ENCODE data around the gene WIZ.

Gene WIZ

DNA sequence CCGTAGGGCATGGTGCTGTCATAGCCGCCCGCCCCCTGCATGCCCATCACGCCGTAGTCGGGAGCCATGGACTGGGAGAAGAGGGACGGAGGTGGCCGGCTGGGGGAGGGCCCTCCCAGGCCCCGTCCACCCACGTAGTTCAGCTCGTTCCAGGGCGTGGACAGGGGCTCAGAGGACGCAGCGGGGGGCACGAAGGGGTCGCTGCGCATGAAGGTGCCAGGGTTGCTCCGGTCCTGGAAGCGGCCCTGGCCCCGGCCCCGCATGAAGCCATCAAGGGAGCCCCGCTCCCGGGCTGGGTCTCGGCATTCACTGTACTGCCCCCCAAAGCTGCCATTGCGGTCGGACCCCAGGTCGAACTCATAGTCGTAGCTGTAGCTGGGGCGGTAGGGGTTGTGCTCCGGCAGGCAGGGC, 76.9 kb downstream of the WIZ start:
- TF ChIP-seq EGR1 (IDR thresholded peaks at IDR 0.05) (no peak), ZBTB7A (IDR thresholded peaks at IDR 0.05; ENCODE audit: low read depth) (no peak), RAD21 (IDR thresholded peaks at IDR 0.05; ENCODE audit: low read depth) (no peak), EP300 (IDR thresholded peaks at IDR 0.05; ENCODE audit: borderline replicate concordance) (no peak), TEAD4 (IDR thresholded peaks at IDR 0.05) (no peak), TAF1 (IDR thresholded peaks at IDR 0.05; ENCODE audit: low read depth) (no peak), CEBPB (IDR thresholded peaks at IDR 0.05) (no peak), YY1 (IDR thresholded peaks at IDR 0.05; ENCODE audit: low read depth) (no peak), TCF12 (IDR thresholded peaks at IDR 0.05; ENCODE audit: low read depth) (no peak), NFIC (IDR thresholded peaks at IDR 0.05) (no peak), CREB1 (IDR thresholded peaks at IDR 0.05; ENCODE audit: low read depth) (no peak), FOXM1 (IDR thresholded peaks at IDR 0.05; ENCODE audit: borderline replicate concordance, low read depth) (no peak)
- TF ChIP-seq, protein P1, sequence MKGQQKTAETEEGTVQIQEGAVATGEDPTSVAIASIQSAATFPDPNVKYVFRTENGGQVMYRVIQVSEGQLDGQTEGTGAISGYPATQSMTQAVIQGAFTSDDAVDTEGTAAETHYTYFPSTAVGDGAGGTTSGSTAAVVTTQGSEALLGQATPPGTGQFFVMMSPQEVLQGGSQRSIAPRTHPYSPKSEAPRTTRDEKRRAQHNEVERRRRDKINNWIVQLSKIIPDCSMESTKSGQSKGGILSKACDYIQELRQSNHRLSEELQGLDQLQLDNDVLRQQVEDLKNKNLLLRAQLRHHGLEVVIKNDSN (IDR thresholded peaks at IDR 0.05): no peak
- TF ChIP-seq, protein P2, sequence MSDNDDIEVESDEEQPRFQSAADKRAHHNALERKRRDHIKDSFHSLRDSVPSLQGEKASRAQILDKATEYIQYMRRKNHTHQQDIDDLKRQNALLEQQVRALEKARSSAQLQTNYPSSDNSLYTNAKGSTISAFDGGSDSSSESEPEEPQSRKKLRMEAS (IDR thresholded peaks at IDR 0.05): no peak
- TF ChIP-seq, protein P3, sequence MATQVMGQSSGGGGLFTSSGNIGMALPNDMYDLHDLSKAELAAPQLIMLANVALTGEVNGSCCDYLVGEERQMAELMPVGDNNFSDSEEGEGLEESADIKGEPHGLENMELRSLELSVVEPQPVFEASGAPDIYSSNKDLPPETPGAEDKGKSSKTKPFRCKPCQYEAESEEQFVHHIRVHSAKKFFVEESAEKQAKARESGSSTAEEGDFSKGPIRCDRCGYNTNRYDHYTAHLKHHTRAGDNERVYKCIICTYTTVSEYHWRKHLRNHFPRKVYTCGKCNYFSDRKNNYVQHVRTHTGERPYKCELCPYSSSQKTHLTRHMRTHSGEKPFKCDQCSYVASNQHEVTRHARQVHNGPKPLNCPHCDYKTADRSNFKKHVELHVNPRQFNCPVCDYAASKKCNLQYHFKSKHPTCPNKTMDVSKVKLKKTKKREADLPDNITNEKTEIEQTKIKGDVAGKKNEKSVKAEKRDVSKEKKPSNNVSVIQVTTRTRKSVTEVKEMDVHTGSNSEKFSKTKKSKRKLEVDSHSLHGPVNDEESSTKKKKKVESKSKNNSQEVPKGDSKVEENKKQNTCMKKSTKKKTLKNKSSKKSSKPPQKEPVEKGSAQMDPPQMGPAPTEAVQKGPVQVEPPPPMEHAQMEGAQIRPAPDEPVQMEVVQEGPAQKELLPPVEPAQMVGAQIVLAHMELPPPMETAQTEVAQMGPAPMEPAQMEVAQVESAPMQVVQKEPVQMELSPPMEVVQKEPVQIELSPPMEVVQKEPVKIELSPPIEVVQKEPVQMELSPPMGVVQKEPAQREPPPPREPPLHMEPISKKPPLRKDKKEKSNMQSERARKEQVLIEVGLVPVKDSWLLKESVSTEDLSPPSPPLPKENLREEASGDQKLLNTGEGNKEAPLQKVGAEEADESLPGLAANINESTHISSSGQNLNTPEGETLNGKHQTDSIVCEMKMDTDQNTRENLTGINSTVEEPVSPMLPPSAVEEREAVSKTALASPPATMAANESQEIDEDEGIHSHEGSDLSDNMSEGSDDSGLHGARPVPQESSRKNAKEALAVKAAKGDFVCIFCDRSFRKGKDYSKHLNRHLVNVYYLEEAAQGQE (IDR thresholded peaks at IDR 0.05; ENCODE audit: low read depth): no peak

DNA sequence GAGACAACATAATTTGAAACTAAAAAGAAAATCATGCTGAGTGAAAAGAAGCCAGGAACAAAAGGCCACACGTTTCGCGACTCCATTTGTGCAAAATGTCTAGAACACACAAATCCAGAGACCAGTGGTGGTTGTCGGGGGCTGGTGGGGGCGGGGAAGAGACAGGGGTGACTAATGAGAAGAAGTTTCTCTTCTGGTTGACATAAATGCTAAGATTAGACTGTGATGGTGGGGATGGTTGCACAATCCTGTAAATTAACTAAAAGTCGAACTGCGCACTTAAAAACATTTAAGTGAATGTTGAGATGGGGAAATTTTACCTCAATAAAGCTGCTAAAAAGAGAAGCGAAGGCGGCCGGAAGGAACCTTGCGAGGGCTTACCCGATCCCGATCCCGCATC, 77.3 kb downstream of the WIZ start:
- TF ChIP-seq EGR1 (IDR thresholded peaks at IDR 0.05) (no peak), FOXM1 (IDR thresholded peaks at IDR 0.05; ENCODE audit: borderline replicate concordance, low read depth) (no peak), TAF1 (IDR thresholded peaks at IDR 0.05; ENCODE audit: low read depth) (no peak), TCF12 (IDR thresholded peaks at IDR 0.05; ENCODE audit: low read depth) (no peak), TEAD4 (IDR thresholded peaks at IDR 0.05) (no peak), CEBPB (IDR thresholded peaks at IDR 0.05) (no peak), YY1 (IDR thresholded peaks at IDR 0.05; ENCODE audit: low read depth) (no peak), ZBTB7A (IDR thresholded peaks at IDR 0.05; ENCODE audit: low read depth) (no peak), RAD21 (IDR thresholded peaks at IDR 0.05; ENCODE audit: low read depth) (no peak), NFIC (IDR thresholded peaks at IDR 0.05) (no peak), EP300 (IDR thresholded peaks at IDR 0.05; ENCODE audit: borderline replicate concordance) (no peak), CREB1 (IDR thresholded peaks at IDR 0.05; ENCODE audit: low read depth) (no peak)
- TF ChIP-seq, protein P3 (IDR thresholded peaks at IDR 0.05; ENCODE audit: low read depth): no peak
- TF ChIP-seq, protein P2 (IDR thresholded peaks at IDR 0.05): no peak
- TF ChIP-seq, protein P1 (IDR thresholded peaks at IDR 0.05): no peak

DNA sequence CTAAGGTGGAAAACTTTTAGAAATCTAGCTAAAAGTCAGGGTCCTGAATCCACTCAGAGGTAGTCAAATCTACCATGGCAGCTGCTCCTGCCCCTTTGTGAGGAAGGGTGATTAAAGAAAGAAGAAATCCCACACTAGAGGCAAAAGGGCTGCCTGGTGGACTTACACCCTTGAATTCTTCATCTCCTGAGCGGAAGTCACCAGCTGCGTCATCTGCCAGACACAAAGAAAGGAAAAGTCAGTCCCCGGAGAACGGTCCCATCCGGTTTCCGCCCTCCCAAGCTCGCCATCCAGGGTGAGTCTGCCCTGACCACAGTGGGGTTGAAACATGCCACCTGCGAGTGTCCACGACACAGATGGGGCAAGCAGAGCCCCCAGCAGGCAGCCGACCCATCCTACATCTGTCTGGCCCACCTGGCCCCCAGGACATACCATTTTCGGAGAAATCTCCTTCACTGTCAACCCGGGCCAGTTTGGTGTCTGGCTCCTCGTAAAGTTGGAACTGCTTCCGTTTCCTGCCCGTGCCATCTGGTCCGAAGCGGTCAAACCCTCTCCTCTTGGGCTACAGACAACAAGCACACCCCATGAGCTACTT, 77.9 kb downstream of the WIZ start:
- TF ChIP-seq TAF1 (IDR thresholded peaks at IDR 0.05; ENCODE audit: low read depth) (no peak), EP300 (IDR thresholded peaks at IDR 0.05; ENCODE audit: borderline replicate concordance) (no peak), TEAD4 (IDR thresholded peaks at IDR 0.05) (no peak), CEBPB (IDR thresholded peaks at IDR 0.05) (no peak), EGR1 (IDR thresholded peaks at IDR 0.05) (no peak), TCF12 (IDR thresholded peaks at IDR 0.05; ENCODE audit: low read depth) (no peak)
- TF ChIP-seq, protein P3 (IDR thresholded peaks at IDR 0.05; ENCODE audit: low read depth): no peak

DNA sequence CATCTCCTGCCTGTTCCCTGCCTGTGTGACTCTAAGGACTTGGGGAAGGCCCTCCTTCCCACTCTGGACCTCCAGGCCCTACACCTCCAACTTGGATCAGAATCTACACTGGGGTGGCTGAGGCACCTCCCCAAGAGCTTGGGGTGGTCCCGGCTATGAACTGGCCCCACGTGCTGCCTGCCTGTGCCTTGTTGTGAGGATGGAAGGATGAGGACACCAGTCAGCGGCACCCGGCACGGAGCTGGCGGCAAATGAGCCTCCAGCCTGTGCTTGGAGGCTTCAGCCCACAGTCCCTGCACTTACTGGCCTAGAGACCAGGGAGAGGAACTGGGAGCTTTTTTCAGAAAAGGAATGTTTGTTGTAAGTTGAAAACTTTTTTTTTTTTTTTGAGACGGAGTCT, 78.6 kb downstream of the WIZ start:
- TF ChIP-seq TCF12 (IDR thresholded peaks at IDR 0.05; ENCODE audit: low read depth) (no peak), YY1 (IDR thresholded peaks at IDR 0.05; ENCODE audit: low read depth) (no peak), EP300 (IDR thresholded peaks at IDR 0.05; ENCODE audit: borderline replicate concordance) (no peak)
